Body of pancreas (tissue), 4 donors: Measurements from ENCODE around the gene CWF19L2.

ENCODE experiments used
- CTCF ChIP-seq, 7 experiments: fragments of 450-650 bp in 4 of 7; fragments of 200-600 bp in 3 of 7; sonication (generic) in 3 of 7; IDR thresholded peaks; one replicate each; pipeline ENCODE4 v1.5.1; 2016 to 2019; ENCODE audit warnings: antibody characterized with exemption in 7 of 7
- POLR2A ChIP-seq, 3 donors: fragments of 450-650 bp; IDR thresholded peaks; one replicate each; pipeline ENCODE4 v1.6.1; 2016; ENCODE audit warnings: antibody characterized with exemption in 3 of 3, mild to moderate bottlenecking in 2 of 3

GRCh38 chr11:107329164-107329563 lies 128.5 kb downstream of the CWF19L2 start:
- TF ChIP-seq CTCF (IDR thresholded peaks at IDR 0.05) (no peak), POLR2A (IDR thresholded peaks at IDR 0.05) (no peak)
